Loucy (cell line): ENCODE results near the gene MOB3C.
"Not testable (repeated sequence)": the region's sequence is repeated elsewhere in the genome, so short reads cannot be mapped to it uniquely, and the experiment has no call there.

Source experiments
- H2AFZ ChIP-seq: fragments of 200-600 bp; sonication (generic); 2 replicates; pipeline ENCODE4 v1.6.0; 2016; ENCODE audit warnings: antibody characterized with exemption, mild to moderate bottlenecking, low read length, moderate library complexity
- H3F3A ChIP-seq: fragments of 200-600 bp; 2 replicates; pipeline ENCODE4 v1.6.0; 2016; ENCODE audit warnings: antibody characterized with exemption, low read depth, mild to moderate bottlenecking
- H3K27me3 ChIP-seq: fragments of 200-600 bp; sonication (generic); 2 replicates; pipeline ENCODE4 v1.6.1; 2014; ENCODE audit warnings: low read length, mild to moderate bottlenecking; ENCODE audit not compliant: insufficient read depth, poor library complexity, severe bottlenecking
- H3K36me3 ChIP-seq: fragments of 200-600 bp; sonication (generic); 2 replicates; pipeline ENCODE4 v1.6.1; 2016; ENCODE audit warnings: low read length; ENCODE audit not compliant: insufficient read depth
- H3K4me1 ChIP-seq: fragments of 200-600 bp; sonication (generic); 2 replicates; pipeline ENCODE4 v1.5.1; 2014; ENCODE audit warnings: low read length, mild to moderate bottlenecking; ENCODE audit not compliant: insufficient read depth, poor library complexity, severe bottlenecking
- H3K4me2 ChIP-seq: fragments of 200-600 bp; sonication (generic); 2 replicates; pipeline ENCODE4 v1.6.0; 2014; ENCODE audit warnings: antibody characterized with exemption, low read length, low read depth, mild to moderate bottlenecking; ENCODE audit not compliant: poor library complexity, severe bottlenecking
- H3K4me3 ChIP-seq: fragments of 200-600 bp; sonication (generic); 2 replicates; pipeline ENCODE4 v1.5.1; 2014; ENCODE audit warnings: low read length, mild to moderate bottlenecking, mixed read lengths; ENCODE audit not compliant: poor library complexity, severe bottlenecking
- H3K79me2 ChIP-seq: fragments of 200-600 bp; sonication (generic); 2 replicates; pipeline ENCODE4 v1.6.1; 2014; ENCODE audit warnings: low read length; ENCODE audit not compliant: insufficient read depth
- H3K9ac ChIP-seq: fragments of 200-600 bp; sonication (generic); 2 replicates; pipeline ENCODE4 v1.6.0; 2014; ENCODE audit warnings: mild to moderate bottlenecking, low read depth, low read length, moderate library complexity; ENCODE audit not compliant: poor library complexity, severe bottlenecking
- H3K9me2 ChIP-seq: fragments of 200-600 bp; sonication (generic); replicated peaks from 2 replicates; pipeline ENCODE4 v1.6.1; 2016; ENCODE audit warnings: low read depth, low read length, mixed read lengths
- H3K9me3 ChIP-seq: fragments of 200-600 bp; sonication (generic); 2 replicates; pipeline ENCODE4 v1.6.1; 2014; ENCODE audit warnings: mild to moderate bottlenecking, antibody characterized with exemption, low read length, low read depth; ENCODE audit not compliant: insufficient read depth
- H4K20me1 ChIP-seq: fragments of 200-600 bp; sonication (generic); 2 replicates; pipeline ENCODE4 v1.6.0; 2014; ENCODE audit warnings: antibody characterized with exemption, low read length, mild to moderate bottlenecking; ENCODE audit not compliant: insufficient read depth, poor library complexity, severe bottlenecking
- CTCF ChIP-seq: fragments of 200-600 bp; sonication (generic); conservative IDR thresholded peaks from 2 replicates; pipeline ENCODE4 v1.5.1; 2014; ENCODE audit warnings: mild to moderate bottlenecking, antibody characterized with exemption, low read length
- EZH2phosphoT487 ChIP-seq: fragments of 200-600 bp; IDR thresholded peaks from 2 replicates; pipeline ENCODE4 v1.6.1; 2018; ENCODE audit warnings: antibody characterized with exemption, mild to moderate bottlenecking, moderate library complexity, borderline replicate concordance

MOB3C gene

GRCh38 chr1:46655848-46656247 is 39.2 kb upstream of the MOB3C start:
- Histone ChIP-seq H3K9me2 (no peaks in the 10 kb centered on the region), H2AFZ (no peak overlapping the region), H4K20me1 (no peaks in the 10 kb centered on the region), H3F3A (peaks cover 20% of the 10 kb centered on the region), H3K4me3 (no peak overlapping the region), H3K9ac (no peak overlapping the region), H3K4me2 (no peak overlapping the region), H3K36me3 (peaks cover 4% of the 10 kb centered on the region; the same call in 1 of the 2 replicates), H3K27me3 (no peaks in the 10 kb centered on the region), H3K79me2 (no peaks in the 10 kb centered on the region), H3K9me3 (no peaks in the 10 kb centered on the region), H3K4me1 (peaks cover 24% of the 10 kb centered on the region)
- TF ChIP-seq EZH2phosphoT487, result no peak
- no peak for TF ChIP-seq CTCF

GRCh38 chr1:46654698-46655097 is 38.1 kb upstream of the MOB3C start:
- H3K9me2 ChIP-seq, H4K20me1 ChIP-seq, H3K9me3 ChIP-seq, H3K4me3 ChIP-seq, H2AFZ ChIP-seq, H3K4me2 ChIP-seq, H3K27me3 ChIP-seq, H3K9ac ChIP-seq, H3K79me2 ChIP-seq: not testable (repeated sequence)
- Histone ChIP-seq H3K4me1 (peaks cover 24% of the 10 kb centered on the region), H3K36me3 (peaks cover 10% of the 10 kb centered on the region), H3F3A (peaks cover 20% of the 10 kb centered on the region)

GRCh38 chr1:46654012-46654411 is 37.4 kb upstream of the MOB3C start:
- Histone ChIP-seq H3K9me3 (peaks cover 5% of the 10 kb centered on the region; the same call in 1 of the 2 replicates), H2AFZ (peak overlapping the region; percentile 18; the same call in 1 of the 2 replicates), H4K20me1 (no peaks in the 10 kb centered on the region), H3K9me2 (no peaks in the 10 kb centered on the region), H3K4me2 (peak overlapping the region; percentile 76), H3K27me3 (no peaks in the 10 kb centered on the region), H3K9ac (peak overlapping the region; percentile 42), H3K4me3 (peak overlapping the region; percentile 27), H3K36me3 (peaks cover 14% of the 10 kb centered on the region), H3K4me1 (peaks cover 24% of the 10 kb centered on the region), H3K79me2 (no peaks in the 10 kb centered on the region), H3F3A (peaks cover 20% of the 10 kb centered on the region)
- TF ChIP-seq EZH2phosphoT487, result no peak
- no peak for TF ChIP-seq CTCF

GRCh38 chr1:46653405-46653958 is 36.9 kb upstream of the MOB3C start:
- H3K9ac ChIP-seq, result peak overlapping the region; percentile 42
- no peaks in the 10 kb centered on the region for H4K20me1 ChIP-seq
- peaks cover 24% of the 10 kb centered on the region for H3K4me1 ChIP-seq
- H3K9me2 ChIP-seq, result no peaks in the 10 kb centered on the region
- H3F3A ChIP-seq, result peaks cover 20% of the 10 kb centered on the region
- TF ChIP-seq EZH2phosphoT487 (no peak), CTCF (no peak)
- H3K36me3 ChIP-seq, result peaks cover 14% of the 10 kb centered on the region
- peaks cover 5% of the 10 kb centered on the region; the same call in 1 of the 2 replicates for H3K9me3 ChIP-seq
- no peaks in the 10 kb centered on the region for H3K27me3 ChIP-seq
- no peaks in the 10 kb centered on the region for H3K79me2 ChIP-seq
- H3K4me3 ChIP-seq, result peak overlapping the region; percentile 27
- H3K4me2 ChIP-seq, result peak overlapping the region; percentile 76
- peak overlapping the region; percentile 18; the same call in 1 of the 2 replicates for H2AFZ ChIP-seq
